GM19452 (cell line): ENCODE results near the gene KDM5B.

Source experiments
- ATAC-seq: cut with Tn5 transposase; IDR thresholded peaks from one replicate; pipeline ENCODE4 v1.9.1; 2021; ENCODE audit not compliant: unreplicated experiment

KDM5B gene

DNA sequence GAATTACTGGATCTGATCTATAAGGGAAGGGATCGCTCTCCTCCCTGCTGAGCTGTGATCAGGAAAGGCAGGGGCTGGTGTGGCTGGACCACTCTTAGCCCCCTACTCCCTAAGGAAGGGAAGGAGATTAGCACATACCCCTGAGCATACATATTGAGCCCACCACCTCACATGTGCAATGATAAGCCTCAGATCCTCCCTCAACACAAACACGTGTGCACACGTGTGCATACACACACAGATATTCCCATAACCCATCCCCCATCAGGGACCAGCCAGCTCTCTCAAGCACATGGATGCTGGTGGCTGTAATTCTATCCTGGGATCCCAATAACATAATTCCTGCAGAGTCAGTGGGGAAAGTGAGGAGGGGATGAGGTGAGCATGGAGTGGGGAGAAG lies 119.1 kb downstream of the KDM5B start:
- no peak for ATAC-seq

DNA sequence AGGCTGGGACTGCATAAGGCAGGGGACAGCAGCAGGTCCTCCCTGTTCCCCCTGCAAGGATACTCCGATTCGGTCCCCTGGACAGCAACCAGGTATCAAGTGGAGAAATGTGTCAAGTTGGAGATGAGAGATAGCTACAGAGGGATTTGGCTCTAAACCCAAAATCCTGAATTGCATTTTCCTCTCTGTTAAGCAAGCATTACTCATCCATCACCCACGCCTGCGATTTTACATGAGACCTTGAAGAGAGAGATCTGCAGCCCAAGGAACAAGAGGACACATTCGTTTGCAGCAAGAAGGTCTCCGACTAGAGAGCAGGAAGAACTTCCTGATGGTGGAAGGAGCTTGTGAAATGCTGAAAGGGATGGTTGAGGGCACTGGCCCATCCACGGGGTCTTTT lies 119.8 kb downstream of the KDM5B start:
- ATAC-seq, result no peak

DNA sequence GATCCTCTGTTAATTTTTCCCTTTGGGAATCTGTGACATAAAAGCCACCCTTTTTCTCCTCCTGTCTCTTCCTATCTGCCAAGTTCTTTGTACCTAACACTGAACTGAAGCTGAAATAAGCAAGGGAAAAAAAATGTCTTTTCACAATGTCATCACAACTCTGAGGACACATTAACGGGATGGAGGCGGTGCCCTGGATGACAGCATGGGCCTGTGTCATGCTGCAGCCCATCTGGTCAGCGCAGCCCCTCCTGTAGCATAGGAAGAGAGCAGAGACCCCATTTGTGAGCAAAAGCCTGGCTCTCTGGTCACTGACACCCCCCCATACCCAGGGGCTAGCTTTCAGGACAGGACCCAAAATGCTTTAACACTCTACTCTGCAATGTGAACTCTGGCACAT lies 120.4 kb downstream of the KDM5B start:
- no peak for ATAC-seq

DNA sequence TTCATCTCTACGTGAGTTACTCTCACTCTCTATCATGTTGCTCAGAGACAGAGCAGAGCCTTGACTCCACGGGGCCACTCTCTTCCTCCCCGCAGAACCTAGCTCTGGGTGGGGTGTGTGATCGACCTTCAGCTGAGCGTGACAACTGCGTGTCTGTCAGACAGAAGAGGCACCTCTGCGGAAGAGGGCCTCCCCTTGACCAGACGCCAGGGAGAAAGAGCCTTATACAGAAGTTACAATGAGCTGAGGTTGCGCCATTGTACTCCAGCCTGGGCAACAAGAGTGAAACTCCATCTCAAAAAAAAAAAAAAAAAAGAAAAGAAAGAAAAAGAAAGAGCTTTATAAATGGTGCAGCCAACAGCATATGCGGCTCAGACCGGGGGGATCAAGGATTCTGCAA lies 120.9 kb downstream of the KDM5B start:
- no peak for ATAC-seq

DNA sequence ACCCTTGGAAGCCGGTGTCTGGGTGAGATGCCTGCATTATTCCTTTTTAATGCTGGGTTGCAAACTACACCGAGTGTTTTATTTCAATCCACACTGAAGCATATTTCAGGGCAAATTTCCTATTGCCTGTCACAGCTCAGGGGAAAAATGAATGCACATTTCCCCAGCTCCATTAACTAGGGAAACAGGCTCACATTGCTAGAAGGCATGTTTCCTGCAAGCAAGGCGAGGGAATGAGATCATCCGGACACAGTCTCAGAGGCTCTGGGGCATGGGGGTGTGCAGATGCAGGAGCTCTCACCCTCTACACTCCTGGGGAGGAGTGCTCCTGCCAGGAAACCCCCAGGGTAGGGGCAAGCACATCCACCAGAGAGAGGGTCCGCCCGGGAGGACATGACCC lies 122.6 kb downstream of the KDM5B start:
- no peak for ATAC-seq

DNA sequence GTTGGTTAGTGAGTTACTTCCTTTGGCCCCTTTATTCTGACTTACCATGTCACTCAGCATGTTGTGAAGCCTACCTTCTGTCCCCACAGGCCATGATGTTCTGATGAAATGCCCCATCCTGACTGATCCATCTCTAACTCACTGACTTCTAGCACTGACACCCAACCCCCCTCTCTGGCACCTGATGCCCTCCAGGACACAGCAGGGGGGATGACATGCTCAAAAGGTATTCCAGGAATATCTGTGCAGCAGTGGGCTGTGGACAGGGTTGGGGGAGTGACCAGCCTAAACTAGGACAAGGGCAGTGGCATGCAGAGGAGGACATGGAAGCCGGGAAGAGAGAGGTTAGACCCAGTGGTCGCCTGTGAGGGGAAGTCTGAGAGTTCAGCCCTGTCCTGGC lies 123.5 kb downstream of the KDM5B start:
- no peak for ATAC-seq

DNA sequence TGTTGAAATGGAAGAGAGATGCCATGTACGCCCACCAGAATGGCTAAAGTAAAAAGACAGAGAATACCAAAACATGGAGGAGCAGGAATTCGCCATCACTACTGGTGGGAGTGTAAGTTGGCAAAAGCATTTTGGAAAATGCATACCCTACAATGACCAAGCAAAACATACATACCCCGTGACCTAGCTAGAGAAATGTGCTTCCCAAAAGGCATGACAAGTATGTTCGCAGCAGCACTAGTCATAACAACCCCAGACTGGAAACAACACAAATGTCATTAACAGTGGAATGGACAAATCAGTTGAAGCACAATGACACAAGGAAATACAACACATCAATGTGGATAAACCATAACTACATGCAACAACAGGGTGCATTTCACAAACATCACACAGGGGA lies 125.2 kb downstream of the KDM5B start:
- ATAC-seq, result no peak

DNA sequence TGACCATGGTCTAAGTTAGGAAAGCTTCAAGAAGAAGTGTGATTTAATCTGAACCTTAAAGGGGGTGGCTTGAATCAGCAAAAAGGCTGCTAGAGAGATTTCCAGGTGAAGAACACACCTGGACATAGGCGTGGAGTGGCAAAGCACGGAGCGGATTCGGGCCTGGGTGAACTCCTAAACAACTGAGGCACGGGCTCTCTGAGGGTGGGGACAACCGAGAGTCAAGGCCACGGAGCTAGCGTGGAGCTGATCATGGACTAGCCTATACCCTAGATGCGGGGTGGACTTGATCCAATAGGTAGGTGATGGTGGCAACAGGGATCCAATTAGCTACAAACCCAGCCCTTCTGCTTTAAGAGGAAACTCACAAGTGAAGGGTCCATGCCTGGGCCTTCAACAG lies 125.7 kb downstream of the KDM5B start:
- no peak for ATAC-seq

DNA sequence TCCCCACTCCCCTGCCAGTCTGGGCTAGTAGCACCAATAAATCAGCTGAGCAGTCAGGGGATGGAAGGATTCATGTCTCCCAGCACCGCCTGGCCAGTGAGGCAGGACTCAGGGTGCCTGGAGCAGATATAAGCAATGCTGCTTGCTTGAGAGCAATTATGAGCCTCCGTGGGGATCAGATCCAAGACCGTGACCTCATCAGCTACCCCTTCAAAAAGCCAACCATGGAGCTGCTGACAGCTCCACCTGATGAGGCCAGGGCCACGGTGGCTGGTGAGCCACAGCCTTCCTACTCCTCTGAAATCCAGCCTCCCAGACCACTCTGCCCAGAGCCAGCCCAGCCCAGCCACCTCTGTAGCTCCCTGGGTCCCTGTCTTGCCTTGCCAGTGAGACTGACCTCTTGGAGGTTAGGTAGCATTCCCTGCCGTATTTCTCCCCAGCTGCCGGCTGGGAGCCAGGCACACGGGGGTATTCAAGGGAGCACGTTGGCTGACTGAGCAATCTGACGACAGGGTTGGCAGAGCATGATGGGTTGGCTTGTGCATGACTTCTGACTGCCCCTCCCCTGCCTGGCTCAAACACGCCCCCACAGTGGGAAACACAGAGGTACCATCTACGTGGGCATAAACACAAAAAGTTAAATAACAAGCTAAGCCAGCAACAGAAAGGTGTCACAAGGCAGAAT lies 126.3 kb downstream of the KDM5B start:
- ATAC-seq, result no peak

DNA sequence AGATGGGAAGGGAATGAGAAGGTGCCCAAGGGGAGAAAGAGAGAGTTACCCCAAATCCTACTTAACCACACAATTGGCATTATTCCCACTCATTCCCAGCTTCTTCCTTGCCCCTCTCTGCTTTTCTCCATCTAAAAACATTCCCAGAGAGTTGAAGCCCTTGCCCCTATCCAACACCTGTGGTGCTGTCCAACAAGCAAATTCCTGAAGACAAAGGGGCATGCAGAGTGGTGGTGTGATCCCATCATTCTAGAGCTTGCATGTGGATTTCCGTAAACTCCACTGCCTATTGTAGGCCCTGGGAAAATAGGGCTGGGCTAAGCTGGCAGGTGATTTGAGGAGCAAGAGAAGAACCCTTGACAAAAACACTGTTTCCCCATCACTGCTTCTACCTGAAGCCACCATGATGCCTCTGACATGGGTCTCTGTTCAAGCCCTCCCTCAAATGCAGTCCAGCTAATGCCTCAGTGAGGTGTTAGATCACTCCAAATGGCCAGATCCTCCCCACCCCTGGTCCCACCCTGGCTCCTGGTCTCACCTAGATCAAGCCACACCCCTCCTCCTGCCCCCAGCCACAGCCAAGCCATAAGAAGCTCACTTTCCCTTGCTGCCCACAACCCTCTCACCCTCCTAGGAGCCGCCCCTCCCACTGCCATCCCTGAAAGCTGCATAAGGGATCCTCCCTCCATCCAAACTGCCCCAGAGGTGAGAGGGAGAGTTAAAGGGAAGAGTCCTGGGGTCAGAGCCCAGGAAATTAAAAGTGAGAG lies 127.5 kb downstream of the KDM5B start:
- no peak for ATAC-seq

DNA sequence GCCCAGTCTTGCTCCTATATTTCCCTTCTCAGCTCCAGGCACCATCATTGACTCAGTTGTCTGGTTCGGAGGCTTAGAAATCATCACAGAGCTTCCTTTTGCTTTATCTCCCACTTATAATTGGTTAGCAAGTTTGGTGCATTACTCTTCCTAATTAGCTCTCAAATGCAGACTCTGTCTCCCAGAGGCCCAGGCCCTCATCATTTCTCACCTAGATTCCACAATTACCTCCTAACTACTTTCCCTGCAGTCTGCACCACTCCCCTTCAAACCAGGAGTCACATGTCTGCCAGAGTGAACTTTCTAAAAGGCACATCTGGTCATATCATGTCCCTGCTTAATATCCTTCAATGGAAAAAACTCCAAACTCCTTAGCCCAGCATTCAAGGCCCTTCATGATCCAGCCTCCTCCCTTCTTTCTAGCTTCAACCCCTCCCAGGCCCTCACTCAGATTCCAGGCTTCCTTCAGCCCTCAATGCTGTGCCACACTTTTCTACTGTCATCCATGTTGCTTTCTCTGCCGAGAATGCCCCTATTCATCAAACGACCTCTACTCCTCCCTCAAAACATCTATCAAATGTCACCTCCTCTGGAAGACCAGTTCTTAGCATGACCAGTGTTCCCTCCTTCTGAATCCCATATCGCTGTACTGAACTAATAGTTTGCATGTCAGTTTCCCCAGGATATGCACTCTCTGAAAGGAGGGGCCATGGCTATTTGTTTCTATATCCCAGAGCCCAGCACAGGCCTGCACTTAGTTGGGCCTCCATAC lies 128.6 kb downstream of the KDM5B start:
- ATAC-seq, result no peak

DNA sequence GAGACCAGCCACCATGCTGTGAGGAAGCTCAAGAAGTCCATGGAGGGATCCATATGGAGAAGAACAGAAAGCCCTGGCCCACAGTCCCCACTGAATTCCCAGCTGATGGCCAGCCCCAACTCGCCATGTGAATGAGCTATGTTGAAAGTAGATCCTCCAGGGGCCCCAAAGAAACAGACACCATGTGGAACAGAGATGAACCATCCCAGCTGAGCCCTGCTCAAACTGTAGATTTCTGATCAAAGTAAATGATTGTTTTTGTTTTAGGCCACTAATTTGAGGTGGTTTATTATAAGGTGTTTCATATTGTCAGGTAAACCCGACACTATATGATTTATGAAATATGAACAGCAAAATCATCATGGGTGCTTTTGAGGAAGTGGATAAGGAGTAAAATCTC lies 130.8 kb downstream of the KDM5B start:
- no peak for ATAC-seq
